Measurements from ENCODE around the gene ZBTB43. TPM values are rescaled to one million over a fixed set of nuclear protein-coding genes. Genes with fewer than 3 reads are reported as not detected.
"Not testable (repeated sequence)": the region's sequence is repeated elsewhere in the genome, so short reads cannot be mapped to it uniquely, and the experiment has no call there.

Gene ZBTB43
- total RNA-seq, 4 donors from 2014 or later, result 3.5 to 22.2 (median 11.0) TPM

- Histone ChIP-seq H3K4me3 (no peak overlapping the region), H3K4me1 (no peaks in the 10 kb centered on the region), H3K27me3 (no peaks in the 10 kb centered on the region), H3K36me3 (no peaks in the 10 kb centered on the region), H3K27ac (no peak overlapping the region), H3K9me3 (peaks cover 0 to 12% of the 10 kb centered on the region in 2 donors)
- no peak for TF ChIP-seq CTCF (IDR thresholded peaks at IDR 0.05)
- TF ChIP-seq POLR2A (IDR thresholded peaks at IDR 0.05), result no peak
- intact Hi-C loops (cut with DNase I; ENCODE audit: low total_unique reads), result no loop called here
- no peak for DNase-seq
Measured at GRCh38 chr9:126818482-126818881, 13.6 kb downstream of the ZBTB43 start.

- Histone ChIP-seq H3K27ac (no peak overlapping the region), H3K36me3 (no peaks in the 10 kb centered on the region), H3K27me3 (no peaks in the 10 kb centered on the region), H3K4me1 (no peaks in the 10 kb centered on the region), H3K9me3 (peaks cover 0 to 9% of the 10 kb centered on the region in 2 donors), H3K4me3 (no peak overlapping the region)
- intact Hi-C loops (cut with DNase I; ENCODE audit: low total_unique reads), result no loop called here
- TF ChIP-seq POLR2A (IDR thresholded peaks at IDR 0.05), result no peak
- TF ChIP-seq CTCF (IDR thresholded peaks at IDR 0.05), result no peak
- DNase-seq, result no peak
Measured at GRCh38 chr9:126819482-126819881, 14.6 kb downstream of the ZBTB43 start.

GRCh38 chr9:126822278-126822677, 17.4 kb downstream of the ZBTB43 start:
- Histone ChIP-seq H3K4me1 (no peaks in the 10 kb centered on the region), H3K27me3 (no peaks in the 10 kb centered on the region), H3K27ac (no peak overlapping the region), H3K4me3 (no peak overlapping the region), H3K9me3 (peaks cover 0 to 5% of the 10 kb centered on the region in 2 donors), H3K36me3 (no peaks in the 10 kb centered on the region)
- TF ChIP-seq POLR2A (IDR thresholded peaks at IDR 0.05) (no peak), CTCF (IDR thresholded peaks at IDR 0.05) (no peak)
- intact Hi-C loops (cut with DNase I; ENCODE audit: low total_unique reads), result no loop called here
- DNase-seq, result no peak

GRCh38 chr9:126822873-126823272, 18.0 kb downstream of the ZBTB43 start:
- Histone ChIP-seq H3K36me3 (no peaks in the 10 kb centered on the region), H3K27me3 (no peaks in the 10 kb centered on the region), H3K4me3 (no peak overlapping the region), H3K9me3 (peaks cover 0 to 5% of the 10 kb centered on the region in 2 donors), H3K27ac (no peak overlapping the region), H3K4me1 (no peaks in the 10 kb centered on the region)
- no peak for TF ChIP-seq CTCF (IDR thresholded peaks at IDR 0.05)
- no peak for TF ChIP-seq POLR2A (IDR thresholded peaks at IDR 0.05)
- intact Hi-C loops (cut with DNase I; ENCODE audit: low total_unique reads), result no loop called here
- no peak for DNase-seq

GRCh38 chr9:126824052-126824451, 19.2 kb downstream of the ZBTB43 start:
- H3K9me3 ChIP-seq; H3K4me3 ChIP-seq; H3K4me1 ChIP-seq; intact Hi-C loops (cut with DNase I; ENCODE audit: low total_unique reads); H3K27me3 ChIP-seq; H3K27ac ChIP-seq; DNase-seq; H3K36me3 ChIP-seq: not testable (repeated sequence)

GRCh38 chr9:126827227-126827626, 22.4 kb downstream of the ZBTB43 start:
- H3K27ac ChIP-seq, result no peak overlapping the region
- intact Hi-C loops (cut with DNase I; ENCODE audit: low total_unique reads), result no loop called here
- no peak for DNase-seq

More at GRCh38 chr9:126827227-126827626, 22.4 kb downstream of the ZBTB43 start:
- no peaks in the 10 kb centered on the region for H3K27me3 ChIP-seq
- no peaks in the 10 kb centered on the region for H3K4me1 ChIP-seq
- no peaks in the 10 kb centered on the region for H3K36me3 ChIP-seq
- TF ChIP-seq CTCF (IDR thresholded peaks at IDR 0.05) (no peak), POLR2A (IDR thresholded peaks at IDR 0.05) (no peak)
- no peak overlapping the region for H3K4me3 ChIP-seq
- H3K9me3 ChIP-seq, result no peaks in the 10 kb centered on the region

All from uterus (tissue), 4 donors.